ENCODE data around the gene EEFSEC.

The EEFSEC gene

GRCh38 chr3:128334086-128334645, 180.9 kb downstream of the EEFSEC start:
- no peak overlapping the region for H3K27ac ChIP-seq (ENCODE audit: low read length)

GRCh38 chr3:128334766-128335165, 181.5 kb downstream of the EEFSEC start:
- H3K4me3 ChIP-seq (ENCODE audit: low read depth in 1 of 2, low read length in 2 of 2), result no peak overlapping the region
- H3K27ac ChIP-seq (ENCODE audit: low read length), result no peak overlapping the region
- no peaks in the 10 kb centered on the region for H3K4me1 ChIP-seq (ENCODE audit: control insufficient read depth in 1 of 2, insufficient read depth in 2 of 2, low read length in 2 of 2)
- H3K27me3 ChIP-seq (ENCODE audit: low read depth, low read length), result no peaks in the 10 kb centered on the region
- no peaks in the 10 kb centered on the region for H3K9me3 ChIP-seq (ENCODE audit: control insufficient read depth in 1 of 2, low read length in 2 of 2)
- peaks cover 3% of the 10 kb centered on the region in 2 donors for H3K36me3 ChIP-seq (ENCODE audit: control insufficient read depth in 1 of 2, insufficient read depth in 2 of 2, low read length in 2 of 2)

More at GRCh38 chr3:128334086-128334645, 180.9 kb downstream of the EEFSEC start:
- no peaks in the 10 kb centered on the region for H3K27me3 ChIP-seq (ENCODE audit: low read depth, low read length)
- no peaks in the 10 kb centered on the region for H3K9me3 ChIP-seq (ENCODE audit: control insufficient read depth in 1 of 2, low read length in 2 of 2)
- peaks cover 3% of the 10 kb centered on the region in 2 donors for H3K36me3 ChIP-seq (ENCODE audit: control insufficient read depth in 1 of 2, insufficient read depth in 2 of 2, low read length in 2 of 2)
- H3K4me3 ChIP-seq (ENCODE audit: low read depth in 1 of 2, low read length in 2 of 2), result no peak overlapping the region
- no peaks in the 10 kb centered on the region for H3K4me1 ChIP-seq (ENCODE audit: control insufficient read depth in 1 of 2, insufficient read depth in 2 of 2, low read length in 2 of 2)

DNA sequence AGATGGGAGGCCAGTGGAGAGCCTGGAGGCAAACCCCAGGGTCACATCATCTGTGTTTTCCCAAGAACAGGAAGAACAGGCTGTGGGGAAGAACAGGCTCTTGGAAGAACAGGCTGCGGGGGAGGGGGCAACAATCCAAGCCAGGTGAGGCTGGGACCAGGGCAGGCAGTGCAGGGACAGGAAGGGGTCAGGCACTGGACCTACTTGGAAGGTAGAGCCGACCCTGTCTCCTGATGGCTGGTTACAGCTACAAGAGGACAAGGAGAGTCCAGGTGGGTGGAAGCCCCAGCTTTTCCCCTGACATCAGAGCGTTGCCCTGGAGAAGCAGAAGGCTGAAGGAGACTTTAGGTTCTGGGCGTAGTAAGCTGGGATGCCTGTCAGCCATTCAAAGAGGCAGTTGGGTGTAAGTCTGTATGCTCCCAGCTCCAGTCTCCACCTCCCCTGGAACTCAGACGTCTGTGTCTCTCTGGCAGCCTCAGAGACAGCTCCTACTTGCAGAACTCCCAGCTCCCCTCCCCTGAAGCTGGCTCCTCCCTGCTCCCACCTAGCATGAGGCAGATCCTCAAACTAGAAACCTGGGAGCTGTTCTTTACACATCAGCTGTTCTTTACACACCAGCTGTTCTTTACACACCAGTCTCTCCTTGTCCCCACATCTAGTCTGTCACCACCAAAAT, 182.5 kb downstream of the EEFSEC start:
- Histone ChIP-seq H3K4me3 (ENCODE audit: low read depth in 1 of 2, low read length in 2 of 2) (no peak overlapping the region), H3K27me3 (ENCODE audit: low read depth, low read length) (no peaks in the 10 kb centered on the region), H3K9me3 (ENCODE audit: control insufficient read depth in 1 of 2, low read length in 2 of 2) (no peaks in the 10 kb centered on the region), H3K27ac (ENCODE audit: low read length) (no peak overlapping the region), H3K4me1 (ENCODE audit: control insufficient read depth in 1 of 2, insufficient read depth in 2 of 2, low read length in 2 of 2) (no peaks in the 10 kb centered on the region), H3K36me3 (ENCODE audit: control insufficient read depth in 1 of 2, insufficient read depth in 2 of 2, low read length in 2 of 2) (peaks cover 3% of the 10 kb centered on the region in 2 donors)

DNA sequence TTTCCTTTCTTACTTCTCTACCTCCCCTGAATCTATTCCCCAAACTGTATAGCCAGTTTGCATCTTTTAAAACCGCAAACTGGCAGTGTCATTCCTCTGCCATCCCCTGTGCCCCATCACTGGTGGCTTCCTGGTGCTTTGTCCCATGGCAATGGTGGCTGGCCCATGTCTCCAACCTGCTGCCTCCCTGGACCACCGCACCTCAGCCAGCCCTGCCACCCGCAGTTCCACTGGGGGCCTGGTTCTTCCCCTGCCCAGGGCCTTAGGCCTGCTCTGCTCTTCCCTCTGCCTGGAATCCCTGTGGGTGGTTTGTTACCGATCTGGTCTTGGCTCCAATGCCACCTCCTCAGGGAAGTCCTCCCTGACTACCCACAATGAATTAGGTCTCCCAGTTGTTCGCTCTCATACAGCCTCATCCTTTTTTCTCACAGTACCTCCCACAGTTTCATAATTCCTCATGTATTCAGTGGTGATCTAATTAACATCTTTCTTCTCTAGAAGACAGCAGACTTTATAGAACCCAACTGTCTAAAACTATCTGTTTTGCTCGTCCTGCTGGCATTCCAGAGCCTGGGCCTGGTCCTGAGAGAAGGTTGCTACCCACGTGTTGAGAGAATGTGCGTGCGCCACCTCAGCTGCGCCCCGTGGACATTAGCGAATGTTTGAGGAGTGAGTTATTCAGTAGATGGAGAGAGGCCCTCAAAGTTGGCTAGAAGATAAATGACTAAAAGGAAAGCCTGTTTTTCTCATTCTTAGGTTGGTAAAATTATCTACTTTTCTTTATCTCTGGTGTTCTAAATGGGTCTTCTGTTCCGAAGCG, 183.3 kb downstream of the EEFSEC start:
- H3K36me3 ChIP-seq (ENCODE audit: control insufficient read depth in 1 of 2, insufficient read depth in 2 of 2, low read length in 2 of 2), result peaks cover 8 to 10% of the 10 kb centered on the region in 2 donors
- H3K4me3 ChIP-seq (ENCODE audit: low read depth in 1 of 2, low read length in 2 of 2), result no peak overlapping the region
- H3K9me3 ChIP-seq (ENCODE audit: control insufficient read depth in 1 of 2, low read length in 2 of 2), result no peaks in the 10 kb centered on the region
- H3K27me3 ChIP-seq (ENCODE audit: low read depth, low read length), result no peaks in the 10 kb centered on the region
- H3K4me1 ChIP-seq (ENCODE audit: control insufficient read depth in 1 of 2, insufficient read depth in 2 of 2, low read length in 2 of 2), result no peaks in the 10 kb centered on the region
- no peak overlapping the region for H3K27ac ChIP-seq (ENCODE audit: low read length)

GRCh38 chr3:128337305-128337704, 184.0 kb downstream of the EEFSEC start:
- H3K36me3 ChIP-seq (ENCODE audit: control insufficient read depth in 1 of 2, insufficient read depth in 2 of 2, low read length in 2 of 2), result peaks cover 9 to 16% of the 10 kb centered on the region in 2 donors
- H3K9me3 ChIP-seq (ENCODE audit: control insufficient read depth in 1 of 2, low read length in 2 of 2), result no peaks in the 10 kb centered on the region
- H3K27ac ChIP-seq (ENCODE audit: low read length), result no peak overlapping the region
- H3K27me3 ChIP-seq (ENCODE audit: low read depth, low read length), result no peaks in the 10 kb centered on the region
- H3K4me3 ChIP-seq (ENCODE audit: low read depth in 1 of 2, low read length in 2 of 2), result no peak overlapping the region
- no peaks in the 10 kb centered on the region for H3K4me1 ChIP-seq (ENCODE audit: control insufficient read depth in 1 of 2, insufficient read depth in 2 of 2, low read length in 2 of 2)

GRCh38 chr3:128338536-128339330, 185.5 kb downstream of the EEFSEC start:
- no peaks in the 10 kb centered on the region for H3K27me3 ChIP-seq (ENCODE audit: low read depth, low read length)
- H3K4me1 ChIP-seq (ENCODE audit: control insufficient read depth in 1 of 2, insufficient read depth in 2 of 2, low read length in 2 of 2), result no peaks in the 10 kb centered on the region
- no peak overlapping the region for H3K27ac ChIP-seq (ENCODE audit: low read length)
- no peak overlapping the region for H3K4me3 ChIP-seq (ENCODE audit: low read depth in 1 of 2, low read length in 2 of 2)
- H3K9me3 ChIP-seq (ENCODE audit: control insufficient read depth in 1 of 2, low read length in 2 of 2), result no peaks in the 10 kb centered on the region
- peaks cover 9 to 19% of the 10 kb centered on the region in 2 donors for H3K36me3 ChIP-seq (ENCODE audit: control insufficient read depth in 1 of 2, insufficient read depth in 2 of 2, low read length in 2 of 2)

GRCh38 chr3:128339491-128340012, 186.3 kb downstream of the EEFSEC start:
- H3K4me3 ChIP-seq (ENCODE audit: low read depth in 1 of 2, low read length in 2 of 2), result no peak overlapping the region
- H3K4me1 ChIP-seq (ENCODE audit: control insufficient read depth in 1 of 2, insufficient read depth in 2 of 2, low read length in 2 of 2), result no peaks in the 10 kb centered on the region
- H3K9me3 ChIP-seq (ENCODE audit: control insufficient read depth in 1 of 2, low read length in 2 of 2), result no peaks in the 10 kb centered on the region
- no peak overlapping the region for H3K27ac ChIP-seq (ENCODE audit: low read length)
- peaks cover 9 to 16% of the 10 kb centered on the region in 2 donors for H3K36me3 ChIP-seq (ENCODE audit: control insufficient read depth in 1 of 2, insufficient read depth in 2 of 2, low read length in 2 of 2)
- no peaks in the 10 kb centered on the region for H3K27me3 ChIP-seq (ENCODE audit: low read depth, low read length)

- H3K27me3 ChIP-seq (ENCODE audit: low read depth, low read length), result no peaks in the 10 kb centered on the region
- no peak overlapping the region for H3K4me3 ChIP-seq (ENCODE audit: low read depth in 1 of 2, low read length in 2 of 2)
- peaks cover 9 to 16% of the 10 kb centered on the region in 2 donors for H3K36me3 ChIP-seq (ENCODE audit: control insufficient read depth in 1 of 2, insufficient read depth in 2 of 2, low read length in 2 of 2)
- H3K27ac ChIP-seq (ENCODE audit: low read length), result no peak overlapping the region
- no peaks in the 10 kb centered on the region for H3K4me1 ChIP-seq (ENCODE audit: control insufficient read depth in 1 of 2, insufficient read depth in 2 of 2, low read length in 2 of 2)
- H3K9me3 ChIP-seq (ENCODE audit: control insufficient read depth in 1 of 2, low read length in 2 of 2), result no peaks in the 10 kb centered on the region
These were observed 187.1 kb downstream of the EEFSEC start for GRCh38 chr3:128340198-128340903.

- no peak overlapping the region for H3K27ac ChIP-seq (ENCODE audit: low read length)
- no peak overlapping the region for H3K4me3 ChIP-seq (ENCODE audit: low read depth in 1 of 2, low read length in 2 of 2)
- peaks cover 9 to 16% of the 10 kb centered on the region in 2 donors for H3K36me3 ChIP-seq (ENCODE audit: control insufficient read depth in 1 of 2, insufficient read depth in 2 of 2, low read length in 2 of 2)
- no peaks in the 10 kb centered on the region for H3K27me3 ChIP-seq (ENCODE audit: low read depth, low read length)
- H3K4me1 ChIP-seq (ENCODE audit: control insufficient read depth in 1 of 2, insufficient read depth in 2 of 2, low read length in 2 of 2), result no peaks in the 10 kb centered on the region
- H3K9me3 ChIP-seq (ENCODE audit: control insufficient read depth in 1 of 2, low read length in 2 of 2), result no peaks in the 10 kb centered on the region
These were observed 187.7 kb downstream of the EEFSEC start for GRCh38 chr3:128340904-128341555.
